PFSK-1 (cell line): ENCODE results near the gene LILRB2.

Experiments
- FOXP2 ChIP-seq: optimal IDR thresholded peaks from 2 replicates; pipeline ENCODE3; 2011; ENCODE audit warnings: borderline replicate concordance, control low read depth, inconsistent platforms; ENCODE audit not compliant: insufficient read depth; ENCODE audit errors: extremely low read length, extremely low read depth
- POLR2AphosphoS5 ChIP-seq: IDR thresholded peaks from 2 replicates; pipeline ENCODE4 v1.6.1; 2012; ENCODE audit warnings: low read depth, mild to moderate bottlenecking, control low read depth, low read length, moderate library complexity
- SIN3A ChIP-seq: IDR thresholded peaks from 2 replicates; pipeline ENCODE4 v1.6.1; 2012; ENCODE audit warnings: mild to moderate bottlenecking, low read length, moderate library complexity, borderline replicate concordance; ENCODE audit not compliant: insufficient read depth
- TAF1 ChIP-seq: IDR thresholded peaks from 2 replicates; pipeline ENCODE4 v1.6.1; 2012; ENCODE audit warnings: low read length, control low read depth, borderline replicate concordance; ENCODE audit not compliant: insufficient read depth
- TF ChIP-seq, protein P1 (sequence below), 2 experiments: IDR thresholded peaks; 2 replicates each; pipeline versions ENCODE4 v1.6.1 to v1.8.0; 2011 to 2012; ENCODE audit warnings: low read depth in 2 of 2, low read length in 2 of 2, control low read depth in 1 of 2, inconsistent platforms in 1 of 2, mild to moderate bottlenecking in 1 of 2, moderate library complexity in 1 of 2; ENCODE audit not compliant: insufficient read depth in 1 of 2

The LILRB2 gene

DNA sequence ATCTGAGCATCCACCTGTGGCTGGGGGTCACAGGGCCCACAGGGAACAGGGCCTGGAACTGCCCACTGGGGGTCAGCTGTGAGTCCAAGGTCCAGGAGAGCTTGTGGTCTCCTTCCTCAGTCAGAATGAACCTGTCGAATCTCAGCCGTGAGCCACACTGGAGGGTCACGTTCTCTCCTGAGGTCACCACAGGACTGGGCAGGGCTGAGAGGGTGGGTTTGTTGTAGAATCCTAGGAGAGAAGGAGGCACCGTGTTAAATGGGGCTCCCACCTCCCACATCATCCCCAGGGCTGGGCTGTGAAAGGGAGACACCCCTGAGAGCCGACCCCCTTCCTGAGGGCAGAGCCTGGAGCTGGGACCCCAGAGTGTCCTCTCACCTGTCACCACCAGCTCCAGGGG lies 30.6 kb upstream of the LILRB2 start:
- TF ChIP-seq, protein P1, sequence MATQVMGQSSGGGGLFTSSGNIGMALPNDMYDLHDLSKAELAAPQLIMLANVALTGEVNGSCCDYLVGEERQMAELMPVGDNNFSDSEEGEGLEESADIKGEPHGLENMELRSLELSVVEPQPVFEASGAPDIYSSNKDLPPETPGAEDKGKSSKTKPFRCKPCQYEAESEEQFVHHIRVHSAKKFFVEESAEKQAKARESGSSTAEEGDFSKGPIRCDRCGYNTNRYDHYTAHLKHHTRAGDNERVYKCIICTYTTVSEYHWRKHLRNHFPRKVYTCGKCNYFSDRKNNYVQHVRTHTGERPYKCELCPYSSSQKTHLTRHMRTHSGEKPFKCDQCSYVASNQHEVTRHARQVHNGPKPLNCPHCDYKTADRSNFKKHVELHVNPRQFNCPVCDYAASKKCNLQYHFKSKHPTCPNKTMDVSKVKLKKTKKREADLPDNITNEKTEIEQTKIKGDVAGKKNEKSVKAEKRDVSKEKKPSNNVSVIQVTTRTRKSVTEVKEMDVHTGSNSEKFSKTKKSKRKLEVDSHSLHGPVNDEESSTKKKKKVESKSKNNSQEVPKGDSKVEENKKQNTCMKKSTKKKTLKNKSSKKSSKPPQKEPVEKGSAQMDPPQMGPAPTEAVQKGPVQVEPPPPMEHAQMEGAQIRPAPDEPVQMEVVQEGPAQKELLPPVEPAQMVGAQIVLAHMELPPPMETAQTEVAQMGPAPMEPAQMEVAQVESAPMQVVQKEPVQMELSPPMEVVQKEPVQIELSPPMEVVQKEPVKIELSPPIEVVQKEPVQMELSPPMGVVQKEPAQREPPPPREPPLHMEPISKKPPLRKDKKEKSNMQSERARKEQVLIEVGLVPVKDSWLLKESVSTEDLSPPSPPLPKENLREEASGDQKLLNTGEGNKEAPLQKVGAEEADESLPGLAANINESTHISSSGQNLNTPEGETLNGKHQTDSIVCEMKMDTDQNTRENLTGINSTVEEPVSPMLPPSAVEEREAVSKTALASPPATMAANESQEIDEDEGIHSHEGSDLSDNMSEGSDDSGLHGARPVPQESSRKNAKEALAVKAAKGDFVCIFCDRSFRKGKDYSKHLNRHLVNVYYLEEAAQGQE (IDR thresholded peaks at IDR 0.05; ENCODE audit: insufficient read depth in 1 of 2, low read depth in 2 of 2, low read length in 2 of 2) = no peak
- no peak for TF ChIP-seq TAF1
- TF ChIP-seq SIN3A = no peak
- no peak for TF ChIP-seq POLR2AphosphoS5
- TF ChIP-seq FOXP2 = no peak

DNA sequence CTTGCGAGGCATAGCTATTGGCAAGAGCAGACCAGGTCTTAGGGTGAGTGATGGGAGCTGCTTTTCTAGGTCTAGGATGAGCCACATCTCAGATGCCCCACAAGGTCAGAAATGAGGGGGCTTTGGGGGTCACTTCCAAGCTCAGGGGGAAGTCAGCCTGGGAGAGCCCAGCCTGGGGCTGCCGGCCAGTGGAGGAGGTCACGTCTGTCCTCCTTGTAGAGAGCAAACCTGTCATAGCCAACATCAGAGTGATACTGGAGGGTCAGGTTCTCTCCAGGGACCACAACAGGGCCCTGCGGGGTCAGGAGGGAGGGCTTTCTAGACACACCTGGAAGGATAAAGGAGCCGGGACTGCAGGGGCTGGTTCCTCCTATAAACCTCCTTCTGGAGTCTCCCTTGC lies 29.6 kb upstream of the LILRB2 start:
- TF ChIP-seq, protein P1 (IDR thresholded peaks at IDR 0.05; ENCODE audit: insufficient read depth in 1 of 2, low read depth in 2 of 2, low read length in 2 of 2) = no peak
- no peak for TF ChIP-seq POLR2AphosphoS5
- no peak for TF ChIP-seq FOXP2
- TF ChIP-seq SIN3A = no peak
- TF ChIP-seq TAF1 = no peak

DNA sequence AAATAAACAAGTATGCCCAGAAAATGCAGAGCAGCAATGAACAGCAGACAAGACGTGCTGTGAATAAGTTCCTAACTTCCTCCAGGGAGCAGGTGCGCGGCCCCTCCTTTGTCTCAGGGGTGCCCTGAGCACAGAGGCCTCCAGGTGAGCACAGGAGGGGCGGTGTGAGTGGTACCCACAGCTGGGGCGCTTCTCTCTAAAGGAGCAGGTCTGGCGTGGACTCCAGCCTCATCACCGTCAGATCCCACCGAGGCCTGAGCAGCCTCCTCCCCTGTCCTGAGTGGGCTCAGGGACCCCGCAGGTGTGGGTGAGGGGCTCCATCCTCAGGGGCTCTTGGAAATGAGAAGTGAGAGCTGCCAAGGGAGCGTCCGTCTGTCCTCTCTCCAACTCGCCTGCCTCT lies 28.9 kb upstream of the LILRB2 start:
- TF ChIP-seq SIN3A = no peak
- no peak for TF ChIP-seq TAF1
- TF ChIP-seq, protein P1 (IDR thresholded peaks at IDR 0.05; ENCODE audit: insufficient read depth in 1 of 2, low read depth in 2 of 2, low read length in 2 of 2) = no peak
- no peak for TF ChIP-seq POLR2AphosphoS5
- no peak for TF ChIP-seq FOXP2

DNA sequence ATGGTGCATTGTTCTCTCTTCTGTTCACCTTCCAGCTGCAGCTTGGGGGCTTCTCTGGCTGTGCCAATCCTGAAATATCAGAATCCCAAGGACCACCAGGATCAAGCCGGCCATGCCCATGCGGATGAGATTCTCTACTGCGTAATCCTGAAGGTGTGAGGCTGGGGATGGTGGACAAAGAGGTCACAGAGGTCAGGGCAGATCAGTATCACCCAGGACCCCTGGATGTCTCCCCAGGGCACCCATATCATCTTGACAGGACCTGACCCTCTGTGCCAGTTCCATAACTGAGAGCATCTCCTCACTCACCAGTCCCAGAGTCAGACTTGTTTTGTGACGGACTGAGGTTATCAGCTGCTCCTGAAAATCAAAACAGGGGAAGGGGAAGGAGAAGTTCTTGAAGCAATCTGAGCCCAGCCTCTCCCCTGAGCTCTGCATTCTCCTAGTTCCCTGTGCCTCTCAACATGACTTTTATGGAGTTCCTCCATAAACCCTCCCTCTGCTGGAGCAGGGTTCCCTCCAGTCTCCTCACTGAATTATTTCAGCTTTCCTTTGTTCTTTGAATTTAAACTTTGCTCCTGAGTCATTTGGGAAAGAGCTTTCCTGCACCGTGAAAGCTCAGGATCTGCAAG lies 26.6 kb upstream of the LILRB2 start:
- TF ChIP-seq FOXP2 = no peak
- no peak for TF ChIP-seq POLR2AphosphoS5
- no peak for TF ChIP-seq TAF1
- TF ChIP-seq SIN3A = no peak
- TF ChIP-seq, protein P1 (IDR thresholded peaks at IDR 0.05; ENCODE audit: insufficient read depth in 1 of 2, low read depth in 2 of 2, low read length in 2 of 2) = no peak

DNA sequence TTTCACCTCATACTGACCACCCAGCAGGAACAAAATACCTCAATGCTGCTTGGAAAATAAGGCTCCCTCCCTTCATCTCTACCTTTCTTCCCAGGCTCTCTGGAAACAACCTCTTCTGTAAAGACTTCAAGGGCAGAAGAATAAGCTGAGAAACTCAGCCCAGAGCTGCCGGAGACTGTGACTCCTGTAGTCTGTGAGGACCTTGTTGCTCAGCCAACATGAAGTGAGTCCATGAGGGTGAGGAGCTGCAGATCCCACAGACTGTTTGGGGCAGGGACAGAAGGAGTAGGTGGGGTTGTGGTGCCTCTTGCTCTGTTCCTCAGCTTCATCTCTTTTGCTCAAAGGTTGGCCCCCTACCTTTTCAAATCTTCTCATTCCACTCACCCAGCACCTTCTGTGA lies 24.2 kb upstream of the LILRB2 start:
- no peak for TF ChIP-seq POLR2AphosphoS5
- no peak for TF ChIP-seq TAF1
- TF ChIP-seq, protein P1 (IDR thresholded peaks at IDR 0.05; ENCODE audit: insufficient read depth in 1 of 2, low read depth in 2 of 2, low read length in 2 of 2) = no peak
- TF ChIP-seq SIN3A = no peak
- no peak for TF ChIP-seq FOXP2
